ENCODE measurements around the gene MRPS22. TPM values are rescaled to one million over a fixed set of nuclear protein-coding genes. Genes with fewer than 3 reads are reported as not detected.

MRPS22 gene
- total and polyA plus RNA-seq, 9 of the 15 experiments (the other 6 are each of a cell fraction or from before 2014, with no cell fraction given), result 148 to 397 (median 229) TPM

DNA sequence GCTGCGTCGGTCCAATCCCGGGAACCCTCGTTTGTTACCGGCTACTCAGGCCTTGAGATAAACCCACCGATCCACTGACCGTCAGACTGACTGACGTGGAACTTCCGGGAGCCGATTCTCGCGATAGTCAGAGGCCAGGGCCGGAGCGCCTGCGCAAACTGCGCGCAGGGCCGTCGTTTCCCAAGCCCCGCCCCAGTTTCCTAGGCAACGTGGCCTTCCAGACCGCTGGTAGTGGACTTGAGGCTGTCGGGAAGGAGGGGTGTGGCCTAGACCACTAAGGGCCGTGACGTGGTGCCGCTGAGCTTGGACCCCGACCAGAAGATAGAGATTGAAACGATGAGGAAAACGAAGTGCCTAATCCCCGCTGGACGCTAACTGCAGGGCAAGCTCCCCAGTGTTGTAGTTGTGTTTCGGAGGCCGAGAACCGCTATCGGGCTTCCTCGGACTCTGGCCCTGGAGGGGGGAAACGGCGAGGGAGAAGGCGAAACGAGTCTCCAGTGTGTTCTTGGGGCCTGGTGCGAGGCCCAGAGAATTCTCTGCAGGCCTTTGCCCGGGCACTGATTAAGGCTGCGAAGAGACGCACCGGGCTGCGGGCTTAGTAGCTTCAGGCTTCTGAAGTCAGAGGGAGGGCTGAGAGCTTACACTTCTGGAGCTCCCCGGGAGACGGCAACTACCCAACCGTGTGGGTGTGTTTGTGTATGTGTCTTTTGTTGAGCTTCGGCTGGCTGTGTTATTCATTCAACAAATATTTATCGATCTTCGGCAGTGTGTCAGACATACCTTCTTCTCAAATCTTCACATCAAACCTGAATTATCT lies 45.9 kb downstream of the MRPS22 start, which contains the start of gene COPB2 (continued):
- TF ChIP-seq CBFB (CRISPR knock-in tag; IDR thresholded peaks at IDR 0.05) (no peak), FOXA1 (IDR thresholded peaks at IDR 0.05; ENCODE audit: borderline replicate concordance) (no peak), GTF3C2 (IDR thresholded peaks at IDR 0.05; ENCODE audit: borderline replicate concordance, extremely low read depth, insufficient read length) (no peak), MYBL2 (IDR thresholded peaks at IDR 0.05; ENCODE audit: low read depth) (no peak), MYBL2 (CRISPR knock-in tag; IDR thresholded peaks at IDR 0.05; ENCODE audit: borderline replicate concordance) (no peak), ETV1 (tag; conservative IDR thresholded peaks at IDR 0.05; ENCODE audit: low read depth) (peak; percentile 64), HNRNPH1 (optimal IDR thresholded peaks at IDR 0.05; ENCODE audit: low read depth, low read length) (no peak), SRSF1 (IDR thresholded peaks at IDR 0.05; ENCODE audit: low read depth, low read length) (no peak), IRF2 (CRISPR knock-in tag; IDR thresholded peaks at IDR 0.05) (no peak), CTCF (IDR thresholded peaks at IDR 0.05 in 2 of 3, conservative IDR thresholded peaks at IDR 0.05 in 1 of 3; ENCODE audit: insufficient read depth in 2 of 3, low read depth in 1 of 3, low read length in 3 of 3) (peak in 1 of 3 experiments; percentile 29; a peak in 2 of 6 replicates), SAFB2 (IDR thresholded peaks at IDR 0.05; ENCODE audit: borderline replicate concordance, low read depth, low read length, severe bottlenecking) (no peak), FOXP1 (CRISPR knock-in tag; IDR thresholded peaks at IDR 0.05) (no peak; the same call in 1 of the 2 replicates), ZNF766 (CRISPR knock-in tag; conservative IDR thresholded peaks at IDR 0.05) (no peak), CHAMP1 (IDR thresholded peaks at IDR 0.05) (no peak), ZBTB9 (CRISPR knock-in tag; IDR thresholded peaks at IDR 0.05) (no peak; the same call in 1 of the 2 replicates)
- TF ChIP-seq, protein P1, sequence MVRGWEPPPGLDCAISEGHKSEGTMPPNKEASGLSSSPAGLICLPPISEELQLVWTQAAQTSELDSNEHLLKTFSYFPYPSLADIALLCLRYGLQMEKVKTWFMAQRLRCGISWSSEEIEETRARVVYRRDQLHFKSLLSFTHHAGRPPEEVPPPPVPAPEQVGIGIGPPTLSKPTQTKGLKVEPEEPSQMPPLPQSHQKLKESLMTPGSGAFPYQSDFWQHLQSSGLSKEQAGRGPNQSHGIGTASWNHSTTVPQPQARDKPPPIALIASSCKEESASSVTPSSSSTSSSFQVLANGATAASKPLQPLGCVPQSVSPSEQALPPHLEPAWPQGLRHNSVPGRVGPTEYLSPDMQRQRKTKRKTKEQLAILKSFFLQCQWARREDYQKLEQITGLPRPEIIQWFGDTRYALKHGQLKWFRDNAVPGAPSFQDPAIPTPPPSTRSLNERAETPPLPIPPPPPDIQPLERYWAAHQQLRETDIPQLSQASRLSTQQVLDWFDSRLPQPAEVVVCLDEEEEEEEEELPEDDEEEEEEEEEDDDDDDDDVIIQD (CRISPR knock-in tag; IDR thresholded peaks at IDR 0.05), result no peak
